Stimulated activated CD4-positive, alpha-beta T cell treated with anti-CD3 and anti-CD28 coated beads, Interleukin-1b, Interleukin-23, amount 100 ng/mL, for 48 hours (primary cell): ENCODE data around the gene DOCK4.

Experiments
- DNase-seq: peaks from one replicate; pipeline ENCODE4 v3.0.0-alpha.2; 2020

Gene DOCK4

GRCh38 chr7:111750878-111751277 lies 455.3 kb downstream of the DOCK4 start:
- no peak for DNase-seq

DNA sequence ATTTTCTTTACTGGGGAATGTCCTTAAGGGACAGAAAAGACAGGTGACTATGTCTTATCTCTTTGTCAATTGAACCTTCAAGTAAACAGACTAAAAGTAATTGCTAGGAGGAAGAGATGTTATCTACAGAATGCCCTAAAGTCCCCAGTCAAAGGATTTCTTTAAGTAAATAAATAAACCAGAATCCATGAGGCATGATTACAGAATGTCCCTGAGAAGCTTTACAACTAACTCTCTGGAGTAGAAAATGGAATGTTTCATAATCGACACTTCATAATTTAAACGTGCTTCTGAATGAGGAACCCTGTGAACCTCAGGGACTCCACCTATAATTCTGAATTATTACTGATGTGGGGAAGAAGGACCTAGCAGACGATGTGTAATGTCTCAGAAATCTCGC lies 456.0 kb downstream of the DOCK4 start:
- DNase-seq: no peak

DNA sequence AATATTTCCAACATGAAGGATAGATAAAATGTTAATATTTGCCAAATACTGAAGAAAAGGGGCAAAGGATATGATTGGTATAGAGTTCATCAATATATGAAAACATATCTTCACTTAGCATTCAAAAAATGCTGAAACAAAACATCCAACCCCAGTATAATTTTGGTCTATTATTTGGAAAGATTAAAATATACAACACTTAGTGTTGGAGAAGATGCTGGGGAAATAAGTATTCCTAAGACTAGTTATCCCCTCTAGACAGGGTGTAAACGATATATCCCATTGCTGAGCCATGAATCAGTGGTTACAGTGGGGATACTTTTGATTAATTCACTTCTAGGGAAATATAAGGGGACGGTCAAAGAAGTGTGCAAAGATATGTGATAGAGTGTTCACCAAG lies 456.6 kb downstream of the DOCK4 start:
- no peak for DNase-seq

DNA sequence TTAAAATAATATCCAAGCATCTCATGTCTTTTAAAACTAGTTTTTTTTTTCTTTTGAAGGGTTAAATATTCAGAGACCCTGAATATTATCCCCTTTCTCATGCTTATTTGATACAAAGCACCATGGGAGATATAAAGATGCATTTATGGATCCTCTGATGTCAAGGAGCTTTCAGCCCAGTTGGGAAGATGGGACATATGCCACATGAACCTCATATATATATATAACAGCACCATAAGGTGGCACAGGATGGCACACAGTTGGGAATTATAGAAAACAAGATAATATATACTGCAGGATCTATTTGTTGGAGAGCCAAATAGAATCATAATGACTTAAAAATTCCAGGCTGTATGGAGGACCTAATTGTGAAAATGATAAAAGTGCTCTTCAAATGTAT lies 458.5 kb downstream of the DOCK4 start:
- no peak for DNase-seq

GRCh38 chr7:111746950-111747349 lies 459.2 kb downstream of the DOCK4 start:
- DNase-seq: no peak

DNA sequence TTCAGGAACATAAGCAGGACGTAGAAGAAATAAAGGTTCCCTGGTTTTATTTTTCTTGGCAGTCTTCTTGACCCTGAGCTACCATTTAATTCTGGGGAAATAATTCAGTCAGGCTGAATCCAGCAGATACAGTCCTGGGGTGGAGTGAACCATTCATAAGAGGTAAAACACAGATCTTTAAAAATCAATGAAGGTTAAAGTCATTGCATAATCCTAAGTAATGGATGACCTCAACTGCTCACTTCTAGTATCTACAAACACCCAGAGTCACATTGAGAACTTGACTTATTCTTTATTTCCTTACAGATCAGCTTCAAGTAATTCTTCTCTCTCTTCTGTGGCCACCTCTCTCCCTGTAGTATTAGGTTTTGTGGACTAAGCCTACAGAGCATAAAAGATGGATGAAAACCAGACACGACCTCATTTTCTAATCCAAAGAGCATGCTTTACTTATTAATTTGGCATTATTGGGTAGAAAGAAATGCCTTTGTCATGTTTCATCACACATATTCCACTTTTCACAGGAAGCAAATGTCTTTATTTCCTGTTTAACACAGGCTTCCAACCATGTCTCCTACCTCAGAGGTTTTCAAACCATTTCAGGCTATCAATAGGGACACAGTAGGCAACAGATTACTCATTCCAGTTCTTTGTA lies 461.6 kb downstream of the DOCK4 start:
- DNase-seq: no peak

- DNase-seq: no peak
Observed at GRCh38 chr7:111743244-111743847, 462.9 kb downstream of the DOCK4 start.

- DNase-seq: peak; percentile 13
Observed at GRCh38 chr7:111741811-111742240, 464.4 kb downstream of the DOCK4 start.

- DNase-seq: no peak
Observed at GRCh38 chr7:111740942-111741341, 465.3 kb downstream of the DOCK4 start.

DNA sequence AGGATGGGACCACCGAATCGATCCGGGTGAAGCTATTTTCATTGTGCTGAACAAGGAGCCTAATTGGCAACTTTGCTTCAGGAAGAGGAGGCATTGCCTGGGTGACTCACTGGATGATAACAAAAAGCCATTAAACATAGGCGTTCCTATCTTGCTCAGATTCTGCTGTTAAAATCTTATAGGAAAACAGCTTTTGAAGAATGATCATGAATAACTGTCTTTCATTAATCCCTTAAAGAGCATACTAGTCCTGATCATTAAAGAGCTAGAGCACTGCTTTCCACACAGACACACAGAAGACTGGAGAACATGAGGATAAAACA lies 469.7 kb downstream of the DOCK4 start:
- DNase-seq: no peak

- DNase-seq: peak; percentile 25
Observed at GRCh38 chr7:111735661-111736551, 470.3 kb downstream of the DOCK4 start.

- DNase-seq: no peak
Observed at GRCh38 chr7:111734954-111735660, 471.1 kb downstream of the DOCK4 start.

- DNase-seq: no peak
Observed at GRCh38 chr7:111732923-111733322, 473.3 kb downstream of the DOCK4 start.

- no peak for DNase-seq
Observed at GRCh38 chr7:111730476-111731300, 475.5 kb downstream of the DOCK4 start.

- DNase-seq: no peak
Observed at GRCh38 chr7:111730057-111730456, 476.1 kb downstream of the DOCK4 start.

- DNase-seq: no peak
Observed at GRCh38 chr7:111729483-111729882, 476.7 kb downstream of the DOCK4 start.

GRCh38 chr7:111728635-111728995 lies 477.6 kb downstream of the DOCK4 start:
- no peak for DNase-seq

DNA sequence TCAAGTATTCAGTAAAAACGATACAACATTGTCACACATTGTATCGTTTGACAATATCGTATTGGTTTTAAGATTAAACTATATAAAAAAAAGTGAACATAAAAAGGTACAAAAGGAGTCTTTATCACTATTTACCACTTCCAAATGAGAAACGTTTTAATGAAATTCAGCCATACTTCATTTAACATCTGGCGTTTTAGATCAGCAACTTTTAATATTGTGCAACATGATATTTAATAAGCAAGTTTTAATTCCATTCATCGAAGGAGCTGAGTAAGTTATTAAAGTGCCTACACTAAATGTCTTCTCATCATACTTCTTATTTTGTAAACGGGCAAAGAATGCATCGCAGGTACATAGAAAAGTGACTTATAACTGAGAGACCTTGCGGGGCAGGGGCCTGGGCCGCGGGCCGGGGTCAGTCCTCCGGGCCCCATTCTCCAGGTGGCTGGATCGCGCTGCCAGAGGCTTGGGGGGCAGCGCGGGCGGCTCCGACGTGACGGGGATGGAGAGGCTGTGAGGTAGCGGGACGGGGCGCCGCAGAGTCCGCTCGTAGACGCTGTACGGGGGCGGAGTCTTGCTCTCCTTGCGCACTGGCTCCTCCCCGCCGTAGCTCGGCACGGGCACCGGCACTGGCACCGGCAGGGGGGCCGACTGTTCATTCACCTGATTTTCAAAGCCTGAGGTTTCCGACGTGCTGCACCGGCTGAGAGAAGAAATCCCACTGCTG lies 478.1 kb downstream of the DOCK4 start:
- DNase-seq: no peak

GRCh38 chr7:111718886-111719285 lies 487.3 kb downstream of the DOCK4 start:
- no peak for DNase-seq

GRCh38 chr7:111711426-111712065 lies 494.7 kb downstream of the DOCK4 start:
- no peak for DNase-seq

DNA sequence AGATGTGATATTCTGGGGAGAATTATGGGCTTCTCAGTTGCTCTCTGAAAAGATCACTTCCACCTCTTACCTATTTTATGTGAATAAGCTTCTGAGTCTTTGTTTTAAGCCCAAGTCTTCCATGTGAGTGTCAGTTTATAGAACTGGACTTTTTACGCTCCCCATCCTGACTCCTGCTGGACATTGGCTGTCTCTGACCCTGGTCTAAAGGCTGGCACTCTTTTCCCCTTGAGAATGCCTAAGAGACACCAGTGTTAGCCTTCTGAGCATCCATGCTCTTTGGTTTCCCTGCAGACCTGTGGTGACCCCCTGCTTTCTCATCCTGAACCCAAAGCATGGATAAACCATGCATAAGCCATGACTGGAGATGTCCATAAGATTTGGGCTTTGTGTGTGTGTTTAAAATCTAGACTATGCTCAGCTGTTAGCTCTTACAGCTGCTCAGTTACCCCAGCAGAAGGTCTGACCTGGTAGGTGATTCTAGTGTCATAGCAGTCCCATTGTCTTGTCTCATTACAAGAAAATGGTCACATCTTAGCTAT lies 495.3 kb downstream of the DOCK4 start:
- DNase-seq: no peak
